Loucy (cell line): ENCODE measurements around the gene CLCN7.

ENCODE experiments used
- EZH2phosphoT487 ChIP-seq: fragments of 200-600 bp; IDR thresholded peaks from 2 replicates; pipeline ENCODE4 v1.6.1; 2018; ENCODE audit warnings: antibody characterized with exemption, mild to moderate bottlenecking, moderate library complexity, borderline replicate concordance
- TF ChIP-seq, protein P1 (sequence below): fragments of 200-600 bp; sonication (generic); conservative IDR thresholded peaks from 2 replicates; pipeline ENCODE4 v1.5.1; 2014; ENCODE audit warnings: mild to moderate bottlenecking, antibody characterized with exemption, low read length

- TF ChIP-seq, protein P1, sequence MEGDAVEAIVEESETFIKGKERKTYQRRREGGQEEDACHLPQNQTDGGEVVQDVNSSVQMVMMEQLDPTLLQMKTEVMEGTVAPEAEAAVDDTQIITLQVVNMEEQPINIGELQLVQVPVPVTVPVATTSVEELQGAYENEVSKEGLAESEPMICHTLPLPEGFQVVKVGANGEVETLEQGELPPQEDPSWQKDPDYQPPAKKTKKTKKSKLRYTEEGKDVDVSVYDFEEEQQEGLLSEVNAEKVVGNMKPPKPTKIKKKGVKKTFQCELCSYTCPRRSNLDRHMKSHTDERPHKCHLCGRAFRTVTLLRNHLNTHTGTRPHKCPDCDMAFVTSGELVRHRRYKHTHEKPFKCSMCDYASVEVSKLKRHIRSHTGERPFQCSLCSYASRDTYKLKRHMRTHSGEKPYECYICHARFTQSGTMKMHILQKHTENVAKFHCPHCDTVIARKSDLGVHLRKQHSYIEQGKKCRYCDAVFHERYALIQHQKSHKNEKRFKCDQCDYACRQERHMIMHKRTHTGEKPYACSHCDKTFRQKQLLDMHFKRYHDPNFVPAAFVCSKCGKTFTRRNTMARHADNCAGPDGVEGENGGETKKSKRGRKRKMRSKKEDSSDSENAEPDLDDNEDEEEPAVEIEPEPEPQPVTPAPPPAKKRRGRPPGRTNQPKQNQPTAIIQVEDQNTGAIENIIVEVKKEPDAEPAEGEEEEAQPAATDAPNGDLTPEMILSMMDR = no peak
- no peak for TF ChIP-seq EZH2phosphoT487
Observed at GRCh38 chr16:1433756-1434155, 41.1 kb downstream of the CLCN7 start.
